Esophagus mucosa (tissue), 1 donor: Measurements from ENCODE around the gene SNRPA1. TPM values are rescaled to one million over a fixed set of nuclear protein-coding genes. Genes with fewer than 3 reads are reported as not detected.
"Not testable (repeated sequence)": the region's sequence is repeated elsewhere in the genome, so short reads cannot be mapped to it uniquely, and the experiment has no call there.

Source experiments
- ATAC-seq: fragments of 200-7000 bp; cut with Tn5 transposase; one replicate; pipeline ENCODE4 v1.9.1; 2020
- total RNA-seq: library from RNA; stranded (reverse); gene quantifications from one replicate; pipeline ENCODE4 v1.2.4, GENCODE V29; 2023
- donor health status: DM: yes; HTN: yes; CAD: no.

The SNRPA1 gene
- 44.5 TPM for total RNA-seq

- peak; percentile 93 for ATAC-seq
Measured at GRCh38 chr15:101294731-101295606, at the start of gene SNRPA1. Gene SNRPA1, minus strand, starts transcription at chr15:101295248. Its CDS starts 70 bp downstream, at chr15:101295178.

DNA sequence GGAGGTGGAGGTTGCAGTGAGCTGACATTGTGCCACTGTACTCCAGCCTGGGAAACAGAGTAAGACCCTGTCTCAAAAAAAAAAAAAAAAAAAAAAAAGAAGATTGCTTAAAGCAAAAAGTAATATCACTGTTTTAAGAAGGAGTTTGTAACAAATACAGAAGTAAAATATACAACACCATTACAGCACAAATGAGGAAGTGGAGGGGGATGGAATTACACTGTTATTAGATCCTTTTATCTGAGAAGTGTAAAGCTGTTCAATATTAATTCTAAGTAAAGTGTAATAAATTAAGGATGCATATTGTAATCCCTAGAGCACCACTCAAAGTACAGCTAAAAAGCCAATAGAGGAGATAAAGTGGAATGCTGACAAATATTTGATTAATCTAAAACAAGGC, 47.0 kb upstream of the SNRPA1 start:
- ATAC-seq: no peak

DNA sequence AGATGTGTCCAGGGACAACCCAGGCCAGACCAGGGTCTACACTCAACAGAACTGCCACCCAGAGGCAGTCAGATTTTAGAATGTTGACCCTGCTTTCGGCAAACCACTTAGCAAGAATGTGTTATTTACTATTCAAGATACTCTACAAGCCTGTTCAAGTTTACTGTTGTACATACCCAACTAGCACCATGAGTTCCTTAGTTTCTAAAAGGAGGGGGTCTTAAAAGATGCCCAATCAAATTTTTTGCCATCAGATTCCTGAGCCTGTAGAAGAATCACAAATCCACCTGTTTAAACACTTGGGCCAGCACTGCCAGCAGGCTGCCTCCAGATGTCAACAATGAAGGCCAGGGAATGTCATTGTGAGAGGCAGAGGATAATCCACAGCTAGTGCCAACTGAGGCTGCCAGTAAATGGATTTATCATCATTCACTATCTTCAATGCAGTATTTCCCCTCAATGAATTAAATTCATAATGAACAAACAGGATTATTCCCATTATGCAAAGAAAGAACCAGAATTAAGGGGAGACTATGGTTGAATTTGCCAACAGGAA, 43.5 kb upstream of the SNRPA1 start:
- no peak for ATAC-seq

DNA sequence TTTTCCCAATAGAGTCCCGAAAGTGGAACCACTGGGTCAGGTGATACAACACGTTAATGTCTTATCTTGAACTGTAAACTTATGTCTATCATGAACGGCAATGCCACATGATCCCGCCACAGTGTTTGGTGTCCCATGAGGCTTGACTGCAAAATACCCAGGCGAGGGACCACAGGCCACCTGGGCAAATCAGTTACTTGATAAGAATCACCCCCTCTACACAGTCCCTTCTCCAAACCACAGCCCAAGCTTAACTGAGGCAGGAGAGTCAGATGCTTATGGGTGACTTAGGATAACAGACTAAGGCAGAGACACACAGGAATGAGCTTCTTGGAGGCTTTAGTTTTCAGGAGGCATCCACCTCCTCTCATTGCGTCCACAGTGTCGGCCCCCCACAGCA, 42.9 kb upstream of the SNRPA1 start:
- ATAC-seq: no peak

DNA sequence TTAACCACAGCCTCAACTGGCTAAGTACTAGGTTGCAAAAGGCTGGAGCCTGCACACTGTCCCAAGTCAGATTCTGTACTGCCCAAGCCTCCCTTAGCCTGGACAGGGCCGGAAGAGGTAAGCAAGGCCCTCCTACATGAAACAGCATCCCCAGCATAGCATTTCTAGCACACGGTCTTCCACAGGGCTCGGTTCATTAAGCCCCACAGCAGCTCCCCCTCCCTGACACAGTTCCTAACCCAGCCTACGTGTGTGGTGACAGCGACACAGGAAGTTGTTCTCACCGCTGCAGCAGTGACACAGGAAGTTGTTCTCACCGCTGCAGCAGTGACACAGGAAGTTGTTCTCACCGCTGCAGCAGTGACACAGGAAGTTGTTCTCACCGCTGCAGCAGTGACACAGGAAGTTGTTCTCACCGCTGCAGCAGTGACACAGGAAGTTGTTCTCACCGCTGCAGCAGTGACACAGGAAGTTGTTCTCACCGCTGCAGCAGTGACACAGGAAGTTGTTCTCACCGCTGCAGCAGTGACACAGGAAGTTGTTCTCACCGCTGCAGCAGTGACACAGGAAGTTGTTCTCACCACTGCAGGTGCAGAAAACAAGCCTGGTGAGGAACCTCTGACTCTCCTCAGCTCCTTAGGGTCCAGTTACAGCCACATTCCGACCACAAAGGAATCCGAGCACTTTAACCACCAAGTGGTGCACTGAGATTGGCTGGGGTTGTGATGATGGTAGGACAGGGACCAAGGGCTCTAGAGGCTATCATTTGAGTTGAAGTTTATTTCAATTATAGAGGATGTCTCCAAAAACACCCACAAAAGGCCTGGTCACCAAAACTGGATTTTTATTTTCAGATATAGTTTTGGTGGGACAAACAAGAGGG, 39.1 kb upstream of the SNRPA1 start:
- ATAC-seq: not testable (repeated sequence)

DNA sequence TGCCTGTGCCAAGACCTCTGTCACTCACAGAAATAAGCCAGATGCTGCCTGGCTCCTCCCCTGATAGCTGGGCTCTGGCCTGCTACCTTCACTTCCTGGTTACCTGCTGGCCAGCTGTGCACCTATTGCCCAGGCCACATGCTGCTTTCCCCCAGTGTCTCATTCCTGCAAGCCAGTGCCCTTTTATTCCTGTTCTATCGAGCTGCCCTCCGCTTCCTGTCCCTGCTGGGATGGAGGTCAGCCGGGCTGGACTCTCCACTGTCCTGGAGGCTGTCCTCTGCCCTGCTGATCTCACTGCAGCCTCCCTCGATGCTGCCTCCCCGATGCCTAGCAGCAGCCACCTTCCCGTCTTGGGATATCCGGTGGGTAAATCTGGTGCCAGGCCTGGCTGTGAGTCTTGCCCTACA, 37.0 kb upstream of the SNRPA1 start:
- no peak for ATAC-seq

- no peak for ATAC-seq
Measured at GRCh38 chr15:101329867-101330380, 34.9 kb upstream of the SNRPA1 start.

DNA sequence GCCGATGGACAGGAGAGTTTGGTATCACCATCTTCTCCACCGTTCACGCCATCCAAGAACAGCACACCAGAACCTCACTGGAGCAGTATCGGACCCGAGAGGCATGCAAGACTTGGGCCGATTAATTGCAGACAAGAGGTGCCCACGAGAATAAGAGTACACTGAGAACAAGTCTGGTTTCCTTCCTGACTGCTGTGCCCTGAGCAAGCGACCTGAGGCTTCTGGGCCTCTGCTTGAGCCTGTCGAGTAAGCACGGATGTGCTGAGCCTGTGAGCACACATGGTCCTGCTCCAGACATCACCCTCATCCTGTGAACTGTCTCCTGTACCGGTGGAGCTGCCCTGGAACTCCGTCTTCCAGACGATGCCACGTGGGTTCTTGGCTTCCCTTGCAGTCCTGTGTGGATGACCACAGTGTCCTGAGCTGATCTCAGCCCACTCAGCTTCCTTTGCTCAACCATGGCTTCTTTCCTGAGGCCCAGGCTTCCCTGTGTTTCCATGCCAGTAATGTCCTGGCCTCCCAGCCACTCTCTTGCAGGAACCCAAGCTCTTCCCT, 34.3 kb upstream of the SNRPA1 start:
- ATAC-seq: no peak

GRCh38 chr15:101328001-101328400, 33.0 kb upstream of the SNRPA1 start:
- ATAC-seq: no peak

DNA sequence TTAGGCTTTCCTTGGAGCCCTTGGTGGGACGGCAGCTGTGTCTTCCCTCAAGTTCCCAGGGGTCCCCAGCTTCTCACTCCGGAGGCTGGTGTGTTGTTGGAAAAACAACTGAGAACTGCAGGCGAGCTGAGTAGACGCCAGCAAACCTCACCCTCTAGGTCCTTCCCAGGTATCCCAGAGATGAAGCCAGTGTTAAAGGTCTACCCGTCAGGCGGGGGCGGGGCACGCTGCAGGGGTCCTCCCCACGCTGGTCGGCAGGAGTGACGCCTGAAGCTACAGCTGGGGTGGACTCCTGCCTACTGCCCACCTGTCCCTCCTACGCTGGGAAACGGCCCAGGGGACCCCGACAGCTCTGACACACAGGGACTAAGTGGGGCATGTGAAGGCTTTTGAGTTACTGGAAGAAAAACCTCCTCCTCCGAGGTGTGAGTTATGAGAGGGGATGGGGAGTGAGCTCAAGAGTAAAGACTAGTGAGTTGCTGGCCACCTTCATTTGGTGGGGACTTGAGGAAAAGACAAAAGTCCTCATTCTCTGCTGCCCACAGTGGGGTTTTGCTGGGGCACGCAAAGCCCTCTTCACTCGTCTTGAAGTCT, 32.2 kb upstream of the SNRPA1 start:
- no peak for ATAC-seq

DNA sequence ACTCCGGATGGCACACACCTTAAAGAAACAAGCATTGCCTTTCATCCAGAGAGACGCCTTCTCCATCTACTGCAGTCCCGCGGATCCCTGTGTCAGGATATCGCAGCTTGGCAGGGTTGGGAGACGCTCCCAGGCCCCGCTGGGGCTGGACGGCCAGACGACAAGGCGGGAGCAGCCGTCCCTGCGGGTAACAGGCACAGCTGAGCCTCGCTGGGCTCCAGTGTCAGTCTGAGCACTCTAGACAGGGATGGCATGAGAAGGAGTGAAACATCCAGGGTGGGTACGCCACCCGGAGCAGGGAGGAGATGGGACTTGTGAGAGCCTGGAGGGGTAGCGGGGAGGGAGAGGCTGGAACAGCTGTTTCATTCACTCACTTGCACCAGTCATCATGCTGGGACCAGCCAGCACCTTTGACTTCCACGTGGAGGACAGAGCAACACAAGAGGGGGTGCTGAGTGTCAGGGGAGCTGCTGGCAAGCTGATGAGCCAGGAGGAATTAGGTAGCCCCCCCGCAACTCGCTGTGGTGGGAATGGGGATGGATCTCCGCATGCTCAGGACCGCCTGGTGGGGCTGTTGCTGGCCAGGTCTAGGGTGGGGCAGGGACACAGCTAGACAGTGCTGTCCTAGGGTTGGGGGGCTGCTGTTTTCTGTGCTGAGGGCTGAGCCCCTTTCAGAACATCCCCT, 31.6 kb upstream of the SNRPA1 start:
- ATAC-seq: no peak

GRCh38 chr15:101326026-101326315, 30.9 kb upstream of the SNRPA1 start:
- no peak for ATAC-seq

GRCh38 chr15:101325263-101326025, 30.4 kb upstream of the SNRPA1 start:
- ATAC-seq: no peak

DNA sequence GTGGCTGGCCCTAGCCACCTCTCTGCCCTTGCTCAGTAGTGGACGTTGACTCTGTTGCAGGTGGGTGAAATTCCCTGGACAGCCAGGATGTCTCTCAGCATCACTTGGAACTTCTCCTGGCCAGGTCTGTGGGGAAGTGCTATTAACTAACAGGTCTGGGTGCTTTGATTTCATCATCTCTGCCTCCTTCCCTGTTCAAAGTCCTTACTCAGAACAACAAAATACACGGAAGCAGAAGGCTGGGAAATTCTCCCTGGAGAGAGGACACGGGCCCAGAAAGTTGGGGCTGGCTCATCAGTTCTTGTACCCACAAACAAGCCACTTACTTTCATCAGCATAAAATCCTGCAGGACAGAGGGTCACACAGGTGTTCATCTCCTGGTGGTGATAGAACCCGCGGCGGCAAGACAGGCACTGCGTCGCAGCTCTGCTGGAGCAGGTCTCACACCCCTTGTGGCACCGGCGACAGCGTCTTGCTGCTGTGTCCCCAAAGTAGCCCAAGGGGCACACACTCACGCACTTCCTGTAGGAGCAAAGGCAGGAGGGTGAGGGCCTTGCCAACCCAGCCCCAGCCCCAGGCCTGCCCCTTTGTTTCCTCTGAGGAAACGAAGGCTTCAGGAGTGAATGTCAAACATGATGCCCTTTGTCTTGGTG, 29.6 kb upstream of the SNRPA1 start:
- ATAC-seq: peak; percentile 22

- ATAC-seq: no peak
Measured at GRCh38 chr15:101323793-101324523, 28.9 kb upstream of the SNRPA1 start.

GRCh38 chr15:101322854-101323477, 27.9 kb upstream of the SNRPA1 start:
- no peak for ATAC-seq

DNA sequence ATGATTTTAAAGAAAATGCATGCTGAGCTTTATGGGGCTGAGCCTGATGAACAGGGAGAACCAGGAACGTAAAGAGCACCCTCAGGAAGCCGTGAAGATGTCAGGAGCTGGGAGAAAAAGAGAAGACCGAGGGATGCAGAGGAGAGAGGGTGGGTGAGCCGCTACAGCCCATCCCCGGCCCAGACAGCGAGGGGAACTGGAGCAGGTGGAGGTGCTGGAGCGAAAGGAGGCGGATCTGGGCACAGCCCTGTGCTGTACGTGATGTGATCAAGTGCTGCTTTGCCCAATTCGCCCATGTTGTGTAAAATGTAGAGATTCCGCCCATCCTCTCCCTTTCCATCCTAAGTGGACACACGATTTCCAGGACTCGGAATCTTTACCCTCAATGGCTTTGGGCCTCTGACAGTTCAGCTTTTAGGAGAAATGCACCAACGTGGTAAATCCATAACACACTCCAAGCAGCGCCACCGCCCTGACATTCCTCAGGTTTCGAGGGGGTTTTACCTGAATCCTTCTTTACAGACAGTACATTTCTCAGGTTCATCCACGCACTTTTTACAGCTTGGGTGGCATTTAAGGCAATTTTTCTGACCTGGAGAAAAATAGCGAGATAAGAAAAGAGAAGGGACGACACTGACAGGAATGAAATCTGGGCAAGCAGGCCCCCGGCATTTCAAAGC, 27.1 kb upstream of the SNRPA1 start:
- ATAC-seq: no peak

DNA sequence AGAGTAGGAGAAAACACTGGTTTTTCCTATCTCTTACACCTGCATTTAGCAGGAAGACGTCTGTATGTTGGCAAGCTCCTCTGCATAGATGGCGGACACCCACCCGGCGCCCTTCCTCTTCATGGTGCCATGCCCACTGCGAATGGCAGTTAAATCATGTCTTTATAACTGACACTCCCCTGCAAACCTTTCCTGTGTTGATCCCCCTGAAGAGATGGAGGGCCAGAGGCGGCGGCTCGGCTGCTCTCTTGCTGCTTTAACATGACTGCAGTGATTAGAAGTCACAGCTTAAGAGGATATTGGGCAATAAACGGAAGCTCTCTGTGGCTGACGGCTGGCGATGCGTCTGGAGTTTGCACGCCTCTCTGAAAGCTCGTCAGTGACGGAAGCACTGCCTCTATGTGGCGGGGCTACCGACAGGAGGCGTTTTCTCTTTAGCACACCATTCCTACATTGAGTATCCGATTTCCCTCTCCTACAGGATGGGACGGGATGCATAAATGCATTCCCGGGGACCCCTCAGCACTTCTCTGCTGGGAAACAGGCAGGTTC, 25.5 kb upstream of the SNRPA1 start:
- ATAC-seq: no peak
